OCI-M2 (cell line): ENCODE data around the gene RARB.

Experiments
- DNase-seq: peaks from one replicate; lab custom pipeline; 2025; ENCODE audit not compliant: unreplicated experiment; lab: John Stamatoyannopoulos, UW

The RARB gene

DNA sequence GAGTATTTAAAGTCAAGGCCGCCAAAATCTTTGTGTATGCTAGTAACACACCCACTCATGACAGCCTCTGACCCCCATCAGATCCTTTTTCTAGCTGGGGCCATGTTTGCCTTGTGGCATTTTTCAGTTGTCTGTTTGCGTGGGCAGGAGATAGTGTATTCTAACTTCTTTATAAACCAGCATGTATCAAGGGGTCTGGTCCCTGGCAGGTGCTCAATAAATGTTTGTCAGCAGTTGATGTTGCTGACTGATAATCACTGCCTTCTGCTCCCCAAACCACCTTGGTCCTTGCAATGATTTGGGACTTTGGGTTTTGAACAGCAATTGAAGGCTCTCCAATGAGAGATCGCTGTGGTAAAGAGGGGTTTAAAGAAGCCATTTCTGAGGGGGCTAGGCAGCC lies 19.2 kb downstream of the RARB start:
- no peak for DNase-seq

DNA sequence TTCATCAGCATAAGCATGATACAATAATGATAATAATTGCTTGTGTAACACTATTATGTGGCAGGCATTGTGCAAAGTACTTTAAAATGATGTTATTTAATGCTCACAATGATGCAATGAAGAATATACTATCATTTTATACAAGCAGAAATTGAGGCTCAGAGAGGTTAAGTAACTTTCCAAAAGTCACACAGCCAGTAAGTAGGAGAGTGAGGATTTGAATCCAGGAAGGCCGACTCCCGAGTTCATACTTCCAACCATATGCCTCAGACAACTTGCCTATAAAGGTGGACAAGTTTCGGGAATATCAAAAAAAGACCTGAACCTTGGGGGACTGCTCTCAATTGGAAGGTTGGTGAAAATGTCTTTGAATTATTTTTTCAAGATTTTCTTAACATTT lies 19.9 kb downstream of the RARB start:
- no peak for DNase-seq

DNA sequence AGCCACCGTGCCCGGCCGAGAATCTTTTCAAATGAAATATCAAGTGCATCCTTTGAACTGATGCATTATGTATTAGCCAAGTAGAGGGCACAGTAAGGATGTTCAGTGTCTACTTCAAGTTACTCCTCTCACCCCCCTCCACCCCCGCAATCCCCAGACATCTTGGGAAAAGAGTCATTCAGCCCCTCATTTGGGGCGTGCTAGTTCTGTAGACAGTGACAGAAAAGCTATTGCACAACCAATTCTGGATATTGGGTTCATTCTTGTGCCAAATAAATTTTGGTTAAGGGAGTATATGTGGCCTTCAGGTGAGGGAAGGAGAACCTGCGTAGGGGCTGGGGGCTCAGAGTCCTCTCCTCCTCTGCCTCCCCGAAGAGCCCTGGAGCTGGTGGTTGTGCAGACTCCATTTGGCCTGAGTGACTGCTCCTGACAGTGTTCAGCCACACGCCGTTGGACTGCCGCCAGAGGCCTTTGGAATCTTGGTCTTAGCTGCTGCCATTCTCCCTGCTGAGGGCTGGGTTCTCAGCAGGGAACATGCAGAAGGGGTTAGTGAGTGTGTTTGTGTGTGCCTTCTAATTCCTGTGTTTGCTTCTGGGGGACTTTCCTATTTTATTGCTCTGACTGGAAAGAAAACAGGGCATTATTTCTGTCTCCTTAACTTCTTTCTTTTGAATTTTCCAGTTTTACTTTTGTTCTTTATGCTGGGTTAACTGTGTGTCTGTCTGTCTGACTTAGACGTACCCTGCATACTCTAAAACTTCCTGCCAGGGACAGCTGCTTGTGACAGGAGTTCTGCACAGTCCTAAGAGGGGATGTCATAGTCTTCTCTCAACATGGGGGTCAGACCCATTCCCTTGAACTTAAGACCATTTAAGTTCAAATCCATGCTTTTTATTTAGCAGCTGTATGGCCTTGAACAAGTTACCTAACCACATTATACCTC lies 21.0 kb downstream of the RARB start:
- no peak for DNase-seq

GRCh38 chr3:25449857-25450256 lies 21.8 kb downstream of the RARB start:
- no peak for DNase-seq

- DNase-seq = no peak
Measured at GRCh38 chr3:25452192-25452591, 24.1 kb downstream of the RARB start.

DNA sequence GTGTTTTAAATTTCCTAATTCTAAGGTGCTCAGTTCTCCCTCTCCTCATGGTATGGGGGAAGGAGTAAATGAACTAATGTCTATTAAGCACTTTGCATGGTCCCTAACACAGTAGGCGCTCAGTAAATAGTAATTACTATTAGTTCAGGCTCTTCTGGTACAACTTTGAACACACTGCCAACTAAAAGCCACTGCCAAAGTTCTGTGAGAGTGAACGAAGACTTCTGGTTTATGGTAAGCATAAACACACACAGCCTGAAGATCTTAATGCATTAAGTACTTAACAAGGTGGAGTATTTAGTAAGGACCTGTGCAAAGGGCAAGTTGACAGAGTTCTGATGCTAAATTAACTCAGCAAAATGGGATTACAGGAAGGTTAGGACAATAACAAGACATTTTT lies 24.7 kb downstream of the RARB start:
- no peak for DNase-seq

DNA sequence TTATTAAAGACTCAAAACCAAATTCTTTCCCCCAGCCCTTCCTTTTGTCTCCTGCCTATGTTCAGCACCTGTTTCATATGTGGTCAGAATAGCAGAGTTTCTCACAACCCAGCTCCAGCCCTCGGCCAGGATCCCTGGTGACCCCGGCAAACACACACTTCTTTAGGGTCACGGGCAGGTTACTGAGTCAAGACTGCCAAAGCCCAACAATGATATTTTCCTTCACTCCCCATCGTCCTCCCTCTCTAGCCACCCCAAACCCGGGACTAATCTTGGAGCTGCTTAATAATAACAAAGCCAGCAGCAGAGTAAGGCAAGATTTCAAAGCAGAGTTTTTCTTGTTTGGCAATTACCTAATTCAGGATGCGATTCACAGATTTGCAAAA lies 25.5 kb downstream of the RARB start:
- DNase-seq = no peak

- no peak for DNase-seq
Measured at GRCh38 chr3:25454005-25454927, 26.2 kb downstream of the RARB start.

GRCh38 chr3:25455441-25456132 lies 27.5 kb downstream of the RARB start:
- DNase-seq = no peak

GRCh38 chr3:25456723-25457670 lies 28.9 kb downstream of the RARB start:
- no peak for DNase-seq

DNA sequence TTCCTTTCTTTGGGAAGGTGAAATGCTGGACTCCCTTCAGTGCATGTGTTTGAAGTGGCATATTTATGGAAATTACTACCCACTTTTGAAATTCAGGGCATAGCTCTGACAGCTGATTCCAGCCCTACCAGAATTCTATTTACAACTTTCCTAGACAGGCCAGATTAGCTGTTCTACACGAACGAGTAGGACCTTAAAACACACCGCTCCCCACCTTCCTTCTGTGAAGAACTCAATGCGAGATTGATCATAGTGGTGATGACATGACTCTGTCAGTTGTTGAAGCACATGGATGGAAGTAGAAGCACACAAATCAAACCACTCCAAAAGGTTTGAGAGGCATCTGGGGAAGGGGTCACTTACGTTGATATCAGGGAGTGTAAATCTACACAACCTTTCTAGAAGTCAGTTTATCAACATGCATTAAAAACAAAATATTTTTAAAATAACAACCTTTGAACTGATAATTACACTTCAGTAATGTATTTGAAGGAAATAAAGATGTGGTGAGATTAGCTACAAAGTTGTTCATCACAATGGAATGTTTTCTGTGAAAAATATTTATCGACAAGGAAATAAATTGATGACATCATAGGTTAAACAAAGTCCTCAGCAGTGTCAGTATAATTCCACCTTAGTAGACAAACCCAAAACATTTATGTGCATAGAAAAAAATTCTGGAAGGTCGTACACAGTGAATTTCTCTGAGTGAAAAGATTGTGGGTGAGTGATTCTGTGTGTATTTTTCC lies 29.8 kb downstream of the RARB start:
- no peak for DNase-seq

DNA sequence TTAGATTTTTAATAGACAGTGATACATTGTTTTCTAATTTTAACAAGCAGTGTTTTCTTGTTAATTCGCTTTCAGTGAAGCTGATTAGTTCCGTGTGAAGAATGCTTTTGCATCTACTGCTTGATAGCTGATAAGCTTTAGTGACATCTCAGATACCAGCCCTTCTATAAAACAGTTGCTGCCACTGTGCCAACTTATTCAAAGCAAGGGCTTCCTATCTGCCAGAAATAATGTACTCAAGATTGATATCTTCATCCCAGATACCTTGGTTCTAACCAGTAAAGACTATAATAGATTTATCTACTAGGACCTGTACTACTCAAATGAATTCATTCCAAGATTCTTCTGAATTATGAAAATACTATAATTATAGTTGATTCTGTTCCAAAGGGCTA lies 30.4 kb downstream of the RARB start:
- no peak for DNase-seq

DNA sequence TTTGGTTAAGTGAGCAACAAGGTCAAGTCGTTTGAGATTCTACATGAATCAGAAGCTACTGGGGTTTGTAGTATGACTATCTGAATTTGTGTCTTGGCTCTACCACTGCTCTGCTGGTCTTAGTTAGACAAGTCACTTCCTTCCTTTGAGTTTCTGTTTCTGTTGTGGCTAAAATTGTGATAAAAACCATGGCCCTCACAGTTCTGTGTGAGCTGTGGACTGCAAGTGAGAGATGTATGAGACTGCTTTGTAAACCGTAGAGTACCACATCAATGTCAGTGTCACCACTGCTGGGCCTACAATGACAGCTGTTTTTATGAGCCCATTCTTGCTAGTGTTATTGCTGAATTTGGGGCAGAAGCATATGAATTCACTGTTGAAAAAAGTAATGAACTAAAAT lies 32.7 kb downstream of the RARB start:
- DNase-seq = no peak

- DNase-seq = no peak
Measured at GRCh38 chr3:25461946-25462345, 33.9 kb downstream of the RARB start.

- no peak for DNase-seq
Measured at GRCh38 chr3:25462495-25462894, 34.4 kb downstream of the RARB start.

- no peak for DNase-seq
Measured at GRCh38 chr3:25463836-25464418, 35.9 kb downstream of the RARB start.

GRCh38 chr3:25465266-25465860 lies 37.3 kb downstream of the RARB start:
- no peak for DNase-seq

GRCh38 chr3:25468866-25469319 lies 40.8 kb downstream of the RARB start:
- DNase-seq = no peak

- no peak for DNase-seq
Measured at GRCh38 chr3:25469558-25469957, 41.5 kb downstream of the RARB start.
